Measurements from ENCODE around the gene MAPT. TPM values are rescaled to one million over a fixed set of nuclear protein-coding genes. Genes with fewer than 3 reads are reported as not detected.

MAPT gene
- total and polyA plus RNA-seq, 7 experiments from 2014 or later, result 0.12 to 1.3 (median 0.80) TPM

DNA sequence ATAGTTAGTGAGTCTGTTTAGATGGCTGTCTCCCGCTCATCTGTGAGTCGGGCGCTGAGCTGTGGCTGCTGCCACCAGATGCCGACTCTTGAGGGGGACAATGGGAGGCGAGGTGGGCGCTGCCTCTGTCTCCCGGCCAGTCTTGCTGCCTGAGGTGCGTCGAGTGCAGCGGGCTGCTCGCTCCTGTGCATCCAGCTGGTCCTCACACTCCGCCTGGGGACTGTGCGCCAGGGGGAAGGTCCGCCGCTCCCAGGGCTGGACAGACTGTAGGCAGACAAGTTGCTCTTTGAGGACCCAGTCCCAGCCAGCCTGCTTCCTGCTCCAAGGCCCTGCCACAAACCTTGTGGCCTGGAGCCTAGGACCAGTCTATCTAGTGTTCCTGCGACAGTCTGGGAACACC is 137.1 kb downstream of the MAPT start:
- Histone ChIP-seq H3K27ac (ENCODE audit: low read depth, low read length) (no peak overlapping the region), H3K4me3 (ENCODE audit: low read length) (no peak overlapping the region), H3K36me3 (ENCODE audit: control insufficient read depth in 2 of 3, insufficient read depth in 3 of 3, low read length in 3 of 3) (peaks cover 24 to 91% (median 27%) of the 10 kb centered on the region in 3 experiments), H3K9me3 (ENCODE audit: control insufficient read depth in 2 of 3, low read length in 3 of 3) (no peaks in the 10 kb centered on the region), H3K4me1 (ENCODE audit: control insufficient read depth in 2 of 2, insufficient read depth in 2 of 2, low read length in 2 of 2) (no peaks in the 10 kb centered on the region), H3K27me3 (ENCODE audit: control insufficient read depth in 2 of 2, insufficient read depth in 2 of 2, low read length in 2 of 2) (no peaks in the 10 kb centered on the region)
- Mint-ChIP-seq H3K9me3 (peaks cover 0 to 2% (median 0%) of the 10 kb centered on the region in 11 donors), H3K4me3 (no peak overlapping the region), H3K36me3 (peaks cover 22 to 59% (median 36%) of the 10 kb centered on the region in 5 donors), H3K27me3 (no peaks in the 10 kb centered on the region), H3K4me1 (peaks cover 9 to 25% (median 15%) of the 10 kb centered on the region in 7 donors), H3K27ac (peak overlapping the region in 3 of 9 donors; percentile 41 to 80 (median 64))
- no peak for ATAC-seq
- no peak for DNase-seq
- intact Hi-C loops (cut with micrococcal nuclease), result no loop called here
- ChIA-PET CTCF (interaction anchor here (0.7 to 0.9 kb wide), 2 partner anchors 29 to 156 kb away, joined by 3 read pairs; no protein-coding TSS in a partner anchor), POLR2A (no interaction called here)

DNA sequence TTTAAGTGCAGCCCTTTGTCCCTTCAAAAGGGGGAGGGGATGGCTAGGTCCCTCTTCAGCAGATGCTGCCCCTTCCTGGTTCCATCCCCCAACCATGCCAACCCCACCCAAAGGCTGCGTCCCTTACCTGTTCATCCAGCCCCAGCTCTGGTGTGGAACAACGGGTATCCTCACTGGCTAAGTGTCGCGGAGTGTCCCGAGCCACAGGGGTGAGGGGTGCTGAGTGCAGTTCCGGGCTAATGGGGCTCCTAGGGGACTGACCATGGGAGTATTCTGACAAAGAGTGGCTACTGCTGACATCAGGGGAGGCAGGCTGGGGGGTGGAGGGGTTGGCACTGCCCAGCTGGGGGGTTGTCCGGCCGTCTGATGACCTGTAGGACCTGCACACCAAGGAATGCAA is 137.6 kb downstream of the MAPT start:
- H3K27ac Mint-ChIP-seq, result peak overlapping the region in 5 of 9 donors; percentile 41 to 80 (median 64)
- H3K36me3 ChIP-seq (ENCODE audit: control insufficient read depth in 2 of 3, insufficient read depth in 3 of 3, low read length in 3 of 3), result peaks cover 27 to 91% (median 28%) of the 10 kb centered on the region in 3 experiments
- H3K9me3 Mint-ChIP-seq, result peaks cover 0 to 3% (median 0%) of the 10 kb centered on the region in 11 donors
- no peaks in the 10 kb centered on the region for H3K4me1 ChIP-seq (ENCODE audit: control insufficient read depth in 2 of 2, insufficient read depth in 2 of 2, low read length in 2 of 2)
- H3K36me3 Mint-ChIP-seq, result peaks cover 22 to 62% (median 37%) of the 10 kb centered on the region in 5 donors
- peak overlapping the region in 1 of 10 donors; percentile 43 for H3K4me3 Mint-ChIP-seq
- H3K4me1 Mint-ChIP-seq, result peaks cover 9 to 25% (median 15%) of the 10 kb centered on the region in 7 donors
- H3K27me3 ChIP-seq (ENCODE audit: control insufficient read depth in 2 of 2, insufficient read depth in 2 of 2, low read length in 2 of 2), result no peaks in the 10 kb centered on the region
- H3K27me3 Mint-ChIP-seq, result no peaks in the 10 kb centered on the region
- ATAC-seq (no peak), DNase-seq (no peak)
- no peaks in the 10 kb centered on the region for H3K9me3 ChIP-seq (ENCODE audit: control insufficient read depth in 2 of 3, low read length in 3 of 3)
- no peak overlapping the region for H3K27ac ChIP-seq (ENCODE audit: low read depth, low read length)
- POLR2A ChIA-PET, result interaction anchor here (0.7 to 1.5 kb wide), 2 partner anchors 9 to 12 kb away, joined by 3 to 4 read pairs; no protein-coding TSS in a partner anchor
- H3K4me3 ChIP-seq (ENCODE audit: low read length), result no peak overlapping the region
- intact Hi-C loops (cut with micrococcal nuclease), result no loop called here
- CTCF ChIA-PET, result no interaction called here

DNA sequence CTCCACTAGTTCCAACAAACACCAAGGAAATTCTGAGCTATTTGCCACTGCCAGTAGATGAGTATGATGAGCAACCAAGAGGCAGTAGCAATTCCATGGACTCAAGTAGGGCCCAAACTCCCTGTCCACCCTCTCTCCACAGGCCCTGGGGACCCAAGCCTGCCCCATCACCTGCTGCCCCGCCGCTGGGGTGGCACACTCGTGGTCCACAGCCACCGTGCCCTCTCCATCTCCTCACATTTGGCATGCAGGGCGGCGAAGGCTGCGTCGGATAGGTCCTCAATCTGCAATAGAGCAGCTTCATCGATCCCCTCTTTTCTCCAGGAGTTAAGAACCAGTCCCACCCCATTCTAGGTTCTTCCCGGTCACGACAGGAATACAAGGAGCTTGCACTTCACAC is 138.6 kb downstream of the MAPT start:
- POLR2A ChIA-PET, result interaction anchor here (0.6 to 1.5 kb wide), 3 partner anchors 10 to 951 kb away, joined by 3 to 4 read pairs (median 3); no protein-coding TSS in a partner anchor
- Mint-ChIP-seq H3K4me1 (peaks cover 7 to 22% (median 15%) of the 10 kb centered on the region in 7 donors), H3K27ac (peak overlapping the region in 4 of 9 donors; percentile 16 to 65 (median 38)), H3K9me3 (peaks cover 0 to 3% (median 0%) of the 10 kb centered on the region in 11 donors), H3K4me3 (no peak overlapping the region), H3K27me3 (no peaks in the 10 kb centered on the region), H3K36me3 (peaks cover 23 to 68% (median 45%) of the 10 kb centered on the region in 5 donors)
- intact Hi-C loops (cut with micrococcal nuclease), result no loop called here
- Histone ChIP-seq H3K4me3 (ENCODE audit: low read length) (no peak overlapping the region), H3K4me1 (ENCODE audit: control insufficient read depth in 2 of 2, insufficient read depth in 2 of 2, low read length in 2 of 2) (no peaks in the 10 kb centered on the region), H3K27ac (ENCODE audit: low read depth, low read length) (no peak overlapping the region), H3K36me3 (ENCODE audit: control insufficient read depth in 2 of 3, insufficient read depth in 3 of 3, low read length in 3 of 3) (peaks cover 33 to 91% (median 38%) of the 10 kb centered on the region in 3 experiments), H3K27me3 (ENCODE audit: control insufficient read depth in 2 of 2, insufficient read depth in 2 of 2, low read length in 2 of 2) (no peaks in the 10 kb centered on the region), H3K9me3 (ENCODE audit: control insufficient read depth in 2 of 3, low read length in 3 of 3) (no peaks in the 10 kb centered on the region)
- CTCF ChIA-PET, result interaction anchor here (1.3 to 2.9 kb wide), 2 partner anchors 10 to 30 kb away, joined by 4 to 10 read pairs; no protein-coding TSS in a partner anchor
- no peak for DNase-seq
- no peak for ATAC-seq

- no peaks in the 10 kb centered on the region for H3K27me3 ChIP-seq (ENCODE audit: control insufficient read depth in 2 of 2, insufficient read depth in 2 of 2, low read length in 2 of 2)
- no peaks in the 10 kb centered on the region for H3K4me1 ChIP-seq (ENCODE audit: control insufficient read depth in 2 of 2, insufficient read depth in 2 of 2, low read length in 2 of 2)
- no peaks in the 10 kb centered on the region for H3K9me3 ChIP-seq (ENCODE audit: control insufficient read depth in 2 of 3, low read length in 3 of 3)
- Mint-ChIP-seq H3K36me3 (peaks cover 27 to 73% (median 50%) of the 10 kb centered on the region in 5 donors), H3K9me3 (peaks cover 0 to 3% (median 0%) of the 10 kb centered on the region in 11 donors), H3K27me3 (no peaks in the 10 kb centered on the region), H3K4me1 (peaks cover 9 to 22% (median 15%) of the 10 kb centered on the region in 7 donors), H3K4me3 (no peak overlapping the region), H3K27ac (peak overlapping the region in 3 of 9 donors; percentile 20 to 40 (median 36))
- ATAC-seq, result no peak
- intact Hi-C loops (cut with micrococcal nuclease), result no loop called here
- no peak for DNase-seq
- H3K27ac ChIP-seq (ENCODE audit: low read depth, low read length), result no peak overlapping the region
- POLR2A ChIA-PET, result interaction anchor here (0.6 to 1.5 kb wide), 2 partner anchors 11 to 951 kb away, joined by 3 read pairs; no protein-coding TSS in a partner anchor
- peaks cover 35 to 95% (median 43%) of the 10 kb centered on the region in 3 experiments for H3K36me3 ChIP-seq (ENCODE audit: control insufficient read depth in 2 of 3, insufficient read depth in 3 of 3, low read length in 3 of 3)
- CTCF ChIA-PET, result interaction anchor here (1.3 to 2.9 kb wide), 2 partner anchors 10 to 31 kb away, joined by 4 to 10 read pairs; no protein-coding TSS in a partner anchor
- no peak overlapping the region for H3K4me3 ChIP-seq (ENCODE audit: low read length)
These were observed 139.0 kb downstream of the MAPT start for GRCh38 chr17:46033392-46033791.

- ATAC-seq (peak; percentile 36), DNase-seq (no peak)
- Mint-ChIP-seq H3K36me3 (peaks cover 28 to 69% (median 50%) of the 10 kb centered on the region in 5 donors), H3K9me3 (peaks cover 0 to 3% (median 0%) of the 10 kb centered on the region in 11 donors), H3K27me3 (no peaks in the 10 kb centered on the region), H3K27ac (peak overlapping the region; percentile 29 to 77 (median 53)), H3K4me3 (no peak overlapping the region), H3K4me1 (peaks cover 0 to 11% (median 7%) of the 10 kb centered on the region in 7 donors)
- Histone ChIP-seq H3K4me1 (ENCODE audit: control insufficient read depth in 2 of 2, insufficient read depth in 2 of 2, low read length in 2 of 2) (no peaks in the 10 kb centered on the region), H3K36me3 (ENCODE audit: control insufficient read depth in 2 of 3, insufficient read depth in 3 of 3, low read length in 3 of 3) (peaks cover 32 to 97% (median 61%) of the 10 kb centered on the region in 3 experiments), H3K4me3 (ENCODE audit: low read length) (no peak overlapping the region), H3K9me3 (ENCODE audit: control insufficient read depth in 2 of 3, low read length in 3 of 3) (no peaks in the 10 kb centered on the region), H3K27me3 (ENCODE audit: control insufficient read depth in 2 of 2, insufficient read depth in 2 of 2, low read length in 2 of 2) (no peaks in the 10 kb centered on the region), H3K27ac (ENCODE audit: low read depth, low read length) (peak overlapping the region; percentile 16)
- intact Hi-C loops (cut with micrococcal nuclease), result no loop called here
- ChIA-PET POLR2A (interaction anchor here (0.6 kb wide), 3 partner anchors 13 to 1460 kb away, joined by 3 to 7 read pairs (median 3); no protein-coding TSS in a partner anchor), CTCF (interaction anchor here (0.8 to 2.9 kb wide), 3 partner anchors 9 to 32 kb away, joined by 3 to 10 read pairs (median 3); no protein-coding TSS in a partner anchor)
These were observed 140.9 kb downstream of the MAPT start for GRCh38 chr17:46035112-46035818.

- Histone ChIP-seq H3K4me1 (ENCODE audit: control insufficient read depth in 2 of 2, insufficient read depth in 2 of 2, low read length in 2 of 2) (no peaks in the 10 kb centered on the region), H3K27ac (ENCODE audit: low read depth, low read length) (no peak overlapping the region), H3K4me3 (ENCODE audit: low read length) (no peak overlapping the region), H3K9me3 (ENCODE audit: control insufficient read depth in 2 of 3, low read length in 3 of 3) (no peaks in the 10 kb centered on the region), H3K36me3 (ENCODE audit: control insufficient read depth in 2 of 3, insufficient read depth in 3 of 3, low read length in 3 of 3) (peaks cover 32 to 85% (median 65%) of the 10 kb centered on the region in 3 experiments), H3K27me3 (ENCODE audit: control insufficient read depth in 2 of 2, insufficient read depth in 2 of 2, low read length in 2 of 2) (no peaks in the 10 kb centered on the region)
- Mint-ChIP-seq H3K36me3 (peaks cover 18 to 70% (median 46%) of the 10 kb centered on the region in 5 donors), H3K4me1 (peaks cover 0 to 8% (median 5%) of the 10 kb centered on the region in 7 donors), H3K9me3 (peaks cover 0 to 1% (median 0%) of the 10 kb centered on the region in 11 donors), H3K27me3 (no peaks in the 10 kb centered on the region), H3K27ac (peak overlapping the region in 5 of 9 donors; percentile 33 to 57 (median 40)), H3K4me3 (no peak overlapping the region)
- DNase-seq (no peak), ATAC-seq (no peak)
- intact Hi-C loops (cut with micrococcal nuclease), result no loop called here
- ChIA-PET POLR2A (no interaction called here), CTCF (interaction anchor here (0.8 to 1.1 kb wide), 2 partner anchors 8 to 176 kb away, joined by 3 read pairs; no protein-coding TSS in a partner anchor)
These were observed 142.1 kb downstream of the MAPT start for GRCh38 chr17:46036491-46036890.

Data from naive thymus-derived CD4-positive, alpha-beta T cell (primary cell).